Measurements from ENCODE around the gene SND1.

- TF ChIP-seq, protein P1, sequence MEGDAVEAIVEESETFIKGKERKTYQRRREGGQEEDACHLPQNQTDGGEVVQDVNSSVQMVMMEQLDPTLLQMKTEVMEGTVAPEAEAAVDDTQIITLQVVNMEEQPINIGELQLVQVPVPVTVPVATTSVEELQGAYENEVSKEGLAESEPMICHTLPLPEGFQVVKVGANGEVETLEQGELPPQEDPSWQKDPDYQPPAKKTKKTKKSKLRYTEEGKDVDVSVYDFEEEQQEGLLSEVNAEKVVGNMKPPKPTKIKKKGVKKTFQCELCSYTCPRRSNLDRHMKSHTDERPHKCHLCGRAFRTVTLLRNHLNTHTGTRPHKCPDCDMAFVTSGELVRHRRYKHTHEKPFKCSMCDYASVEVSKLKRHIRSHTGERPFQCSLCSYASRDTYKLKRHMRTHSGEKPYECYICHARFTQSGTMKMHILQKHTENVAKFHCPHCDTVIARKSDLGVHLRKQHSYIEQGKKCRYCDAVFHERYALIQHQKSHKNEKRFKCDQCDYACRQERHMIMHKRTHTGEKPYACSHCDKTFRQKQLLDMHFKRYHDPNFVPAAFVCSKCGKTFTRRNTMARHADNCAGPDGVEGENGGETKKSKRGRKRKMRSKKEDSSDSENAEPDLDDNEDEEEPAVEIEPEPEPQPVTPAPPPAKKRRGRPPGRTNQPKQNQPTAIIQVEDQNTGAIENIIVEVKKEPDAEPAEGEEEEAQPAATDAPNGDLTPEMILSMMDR (conservative IDR thresholded peaks at IDR 0.05 in 1 of 2, IDR thresholded peaks at IDR 0.05 in 1 of 2; ENCODE audit: low read depth in 1 of 2, low read length in 2 of 2), result no peak
- no peak for TF ChIP-seq EZH2 (IDR thresholded peaks at IDR 0.05; ENCODE audit: low read length, missing control alignments)
Measured at GRCh38 chr7:128136215-128136597, 484.2 kb downstream of the SND1 start.
